PC-3 (cell line): ENCODE measurements around the gene GPR42.

Source experiments
- CTCF ChIP-seq: fragments of 300-600 bp; sonication (generic); conservative IDR thresholded peaks from 2 replicates; pipeline ENCODE4 v1.5.1; 2017; ENCODE audit warnings: antibody characterized with exemption, low read depth, mild to moderate bottlenecking, low read length
- EZH2 ChIP-seq: fragments of 300-600 bp; sonication (generic); IDR thresholded peaks from one replicate; pipeline ENCODE4 v1.6.1; 2017; ENCODE audit warnings: antibody characterized with exemption, mild to moderate bottlenecking, low read length; ENCODE audit not compliant: unreplicated experiment

- no peak for TF ChIP-seq CTCF
- TF ChIP-seq EZH2: no peak
Observed at GRCh38 chr19:35404879-35405622, 34.2 kb downstream of the GPR42 start.
